HCT116 (cell line): ENCODE data around the gene IFI27.

Experiments
- CTCF ChIP-seq, 3 experiments: fragments of 200-600 bp in 1 of 3; sonication (generic) in 1 of 3; IDR thresholded peaks in 2 of 3; conservative IDR thresholded peaks in 1 of 3; 2 replicates each; pipeline ENCODE4 v1.5.1; 2012 to 2017; ENCODE audit warnings: low read depth in 2 of 3, low read length in 2 of 3, antibody characterized with exemption in 1 of 3, borderline replicate concordance in 1 of 3, control low read depth in 1 of 3, mild to moderate bottlenecking in 1 of 3, mixed read lengths in 1 of 3, mixed run types in 1 of 3, moderate library complexity in 1 of 3; ENCODE audit not compliant: insufficient read depth in 1 of 3
- EZH2 ChIP-seq: fragments of 200-600 bp; sonication (generic); IDR thresholded peaks from 2 replicates; pipeline ENCODE4 v1.6.1; 2017; ENCODE audit warnings: antibody characterized with exemption, mixed run types
- POLR2A ChIP-seq: IDR thresholded peaks from 2 replicates; pipeline ENCODE4 v1.7.0; 2011; ENCODE audit warnings: borderline replicate concordance; ENCODE audit not compliant: insufficient read depth, insufficient read length; ENCODE audit errors: extremely low read depth
- SRF ChIP-seq: IDR thresholded peaks from 2 replicates; pipeline ENCODE4 v1.6.1; 2012; ENCODE audit warnings: low read depth
- YY1 ChIP-seq: IDR thresholded peaks from 2 replicates; pipeline ENCODE4 v1.6.1; 2011; ENCODE audit warnings: low read length, low read depth, moderate library complexity, mild to moderate bottlenecking; ENCODE audit not compliant: insufficient replicate concordance; ENCODE audit errors: extremely low read depth
- TF ChIP-seq, protein P1 (sequence below): IDR thresholded peaks from 2 replicates; pipeline ENCODE4 v1.6.1; 2011; ENCODE audit warnings: mild to moderate bottlenecking, low read length, moderate library complexity; ENCODE audit not compliant: insufficient replicate concordance; ENCODE audit errors: extremely low read depth

DNA sequence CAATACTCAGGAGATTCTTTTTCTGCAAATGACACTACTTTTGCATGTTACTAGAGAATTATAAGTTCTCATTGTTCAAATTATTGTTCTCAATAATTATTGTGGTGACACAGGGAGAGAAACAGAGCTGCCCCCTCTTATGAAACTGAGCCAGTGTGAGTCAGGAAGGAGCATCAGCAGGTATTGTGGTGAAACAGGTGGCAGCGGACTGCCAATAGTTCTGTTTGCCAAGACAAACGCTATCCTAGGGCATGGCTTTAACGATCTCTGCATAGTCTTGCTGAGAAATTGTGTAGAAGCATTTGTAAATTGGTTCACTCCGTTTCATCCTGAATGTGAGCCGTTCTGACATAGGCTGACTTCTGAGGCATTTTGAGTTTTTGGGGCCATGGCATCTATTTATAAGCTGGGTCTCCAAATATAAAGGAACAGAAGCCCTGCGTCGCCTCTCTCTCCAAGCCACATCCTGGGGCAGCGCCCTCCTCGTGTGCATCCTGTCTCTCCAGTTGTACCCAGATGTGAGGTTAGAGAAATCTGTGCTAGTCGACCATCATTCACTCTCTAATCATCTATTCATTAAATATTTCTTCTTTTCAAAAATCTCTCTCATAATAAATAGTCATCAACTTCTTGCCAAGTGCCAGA lies 47.8 kb downstream of the IFI27 start:
- TF ChIP-seq CTCF (IDR thresholded peaks at IDR 0.05 in 2 of 3, conservative IDR thresholded peaks at IDR 0.05 in 1 of 3; ENCODE audit: borderline replicate concordance in 1 of 3, insufficient read depth in 1 of 3, low read depth in 2 of 3, low read length in 2 of 3) (no peak), POLR2A (no peak), SRF (no peak), YY1 (no peak), EZH2 (no peak)
- TF ChIP-seq, protein P1, sequence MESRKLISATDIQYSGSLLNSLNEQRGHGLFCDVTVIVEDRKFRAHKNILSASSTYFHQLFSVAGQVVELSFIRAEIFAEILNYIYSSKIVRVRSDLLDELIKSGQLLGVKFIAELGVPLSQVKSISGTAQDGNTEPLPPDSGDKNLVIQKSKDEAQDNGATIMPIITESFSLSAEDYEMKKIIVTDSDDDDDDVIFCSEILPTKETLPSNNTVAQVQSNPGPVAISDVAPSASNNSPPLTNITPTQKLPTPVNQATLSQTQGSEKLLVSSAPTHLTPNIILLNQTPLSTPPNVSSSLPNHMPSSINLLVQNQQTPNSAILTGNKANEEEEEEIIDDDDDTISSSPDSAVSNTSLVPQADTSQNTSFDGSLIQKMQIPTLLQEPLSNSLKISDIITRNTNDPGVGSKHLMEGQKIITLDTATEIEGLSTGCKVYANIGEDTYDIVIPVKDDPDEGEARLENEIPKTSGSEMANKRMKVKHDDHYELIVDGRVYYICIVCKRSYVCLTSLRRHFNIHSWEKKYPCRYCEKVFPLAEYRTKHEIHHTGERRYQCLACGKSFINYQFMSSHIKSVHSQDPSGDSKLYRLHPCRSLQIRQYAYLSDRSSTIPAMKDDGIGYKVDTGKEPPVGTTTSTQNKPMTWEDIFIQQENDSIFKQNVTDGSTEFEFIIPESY: no peak
